H9 (cell line): ENCODE data around the gene URB1. TPM values are rescaled to one million over a fixed set of nuclear protein-coding genes. Genes with fewer than 3 reads are reported as not detected.
A peak's percentile ranks its signal among the peaks of the same experiment; 100 is the strongest.
"Not testable (repeated sequence)": the region's sequence is repeated elsewhere in the genome, so short reads cannot be mapped to it uniquely, and the experiment has no call there.

Experiments used
- DNase-seq: peaks from one replicate; pipeline ENCODE4 v3.0.0-alpha.2; 2017
- H2AFZ ChIP-seq: one replicate; pipeline ENCODE4 v1.6.1; 2013; ENCODE audit warnings: mild to moderate bottlenecking, low read length, control low read depth, moderate library complexity
- H2AK5ac ChIP-seq: 2 replicates; pipeline ENCODE4 v1.6.1; 2013; ENCODE audit warnings: low read length, control low read depth, mixed read lengths; ENCODE audit not compliant: insufficient read length
- H2BK120ac ChIP-seq: one replicate; pipeline ENCODE4 v1.6.1; 2013; ENCODE audit warnings: low read depth, mild to moderate bottlenecking, low read length, control low read depth, inconsistent platforms; ENCODE audit not compliant: poor library complexity, severe bottlenecking
- H2BK12ac ChIP-seq: 2 replicates; pipeline ENCODE4 v1.6.1; 2013; ENCODE audit warnings: low read length, control low read depth, mixed read lengths, low read depth; ENCODE audit not compliant: insufficient read length
- H2BK15ac ChIP-seq: 2 replicates; pipeline ENCODE4 v1.6.1; 2013; ENCODE audit warnings: low read depth, low read length, control low read depth
- H2BK20ac ChIP-seq: one replicate; pipeline ENCODE4 v1.6.1; 2013; ENCODE audit warnings: low read depth, mild to moderate bottlenecking, low read length, control low read depth, inconsistent platforms; ENCODE audit not compliant: poor library complexity, severe bottlenecking
- H2BK5ac ChIP-seq: 2 replicates; pipeline ENCODE4 v1.6.1; 2013; ENCODE audit warnings: low read length, control low read depth, mixed read lengths; ENCODE audit not compliant: insufficient read length
- H3K14ac ChIP-seq: 2 replicates; pipeline ENCODE4 v1.6.1; 2013; ENCODE audit warnings: low read length, control low read depth; ENCODE audit not compliant: insufficient read depth
- H3K18ac ChIP-seq: 2 replicates; pipeline ENCODE4 v1.6.1; 2013; ENCODE audit warnings: low read depth, mild to moderate bottlenecking, mixed read lengths, low read length, control low read depth; ENCODE audit not compliant: insufficient read length
- H3K23ac ChIP-seq: 2 replicates; pipeline ENCODE4 v1.6.1; 2013; ENCODE audit warnings: low read length, control low read depth, mixed read lengths, low read depth; ENCODE audit not compliant: insufficient read length
- H3K23me2 ChIP-seq: 2 replicates; pipeline ENCODE4 v1.6.1; 2013; ENCODE audit warnings: low read depth, mild to moderate bottlenecking, mixed read lengths, low read length, control low read depth; ENCODE audit not compliant: insufficient read length, poor library complexity, severe bottlenecking
- H3K27ac ChIP-seq: 2 replicates; pipeline ENCODE4 v1.5.1; 2013; ENCODE audit warnings: low read length, control low read depth, mixed read lengths, low read depth; ENCODE audit not compliant: insufficient read length
- H3K27me3 ChIP-seq: 2 replicates; pipeline ENCODE4 v1.6.1; 2013; ENCODE audit warnings: low read length, control low read depth, inconsistent platforms; ENCODE audit not compliant: insufficient read depth
- H3K4ac ChIP-seq: 2 replicates; pipeline ENCODE4 v1.6.1; 2013; ENCODE audit warnings: low read depth, mild to moderate bottlenecking, control low read depth, inconsistent platforms, low read length, moderate library complexity
- H3K4me1 ChIP-seq: 2 replicates; pipeline ENCODE4 v1.6.1; 2013; ENCODE audit warnings: low read length, control low read depth, inconsistent platforms; ENCODE audit not compliant: insufficient read depth
- H3K4me2 ChIP-seq: 2 replicates; pipeline ENCODE4 v1.6.1; 2013; ENCODE audit warnings: low read length, control low read depth, mixed read lengths; ENCODE audit not compliant: insufficient read length, insufficient read depth
- H3K56ac ChIP-seq: 2 replicates; pipeline ENCODE4 v1.6.1; 2013; ENCODE audit warnings: low read depth, mild to moderate bottlenecking, mixed read lengths, low read length, control low read depth; ENCODE audit not compliant: insufficient read length
- H3K79me1 ChIP-seq: 2 replicates; pipeline ENCODE4 v1.6.1; 2013; ENCODE audit warnings: low read depth, mild to moderate bottlenecking, moderate library complexity, low read length, control low read depth, inconsistent platforms; ENCODE audit not compliant: insufficient read depth, poor library complexity, severe bottlenecking
- H3K79me2 ChIP-seq: 2 replicates; pipeline ENCODE4 v1.6.1; 2013; ENCODE audit warnings: low read length, control low read depth, inconsistent platforms; ENCODE audit not compliant: insufficient read depth
- H3K9ac ChIP-seq: 2 replicates; pipeline ENCODE4 v1.6.1; 2013; ENCODE audit warnings: low read length, control low read depth, mixed read lengths; ENCODE audit not compliant: insufficient read length; ENCODE audit errors: extremely low read depth
- H3K9me3 ChIP-seq: one replicate; pipeline ENCODE4 v1.6.1; 2013; ENCODE audit warnings: low read depth, low read length, inconsistent platforms; ENCODE audit not compliant: control insufficient read depth
- H3T11ph ChIP-seq: one replicate; pipeline ENCODE4 v1.6.1; 2013; ENCODE audit warnings: mild to moderate bottlenecking, low read length, control low read depth, inconsistent platforms
- H4K20me1 ChIP-seq: one replicate; pipeline ENCODE4 v1.6.1; 2013; ENCODE audit not compliant: control insufficient read depth, insufficient read length, insufficient read depth
- H4K5ac ChIP-seq: 2 replicates; pipeline ENCODE4 v1.6.1; 2013; ENCODE audit warnings: low read depth, mild to moderate bottlenecking, mixed read lengths, low read length, control low read depth; ENCODE audit not compliant: insufficient read length
- H4K8ac ChIP-seq: replicated peaks from 2 replicates; pipeline ENCODE4 v1.6.1; 2013; ENCODE audit warnings: low read length, control low read depth, mixed read lengths, low read depth; ENCODE audit not compliant: insufficient read length
- H4K91ac ChIP-seq: 2 replicates; pipeline ENCODE4 v1.6.1; 2013; ENCODE audit warnings: low read depth, mild to moderate bottlenecking, moderate library complexity, mixed read lengths, low read length, control low read depth; ENCODE audit not compliant: insufficient read length
- H3K27ac Mint-ChIP-seq, 3 experiments: 2 replicates in 2 of 3; 3 replicates in 1 of 3; pipeline ENCODE4 v1.8.0; 2020 to 2021; ENCODE audit warnings: mixed read lengths in 3 of 3, mild to moderate bottlenecking in 1 of 3, moderate library complexity in 1 of 3
- H3K27me3 Mint-ChIP-seq: 2 replicates; pipeline ENCODE4 v1.8.0; 2021; ENCODE audit warnings: low read depth, mild to moderate bottlenecking, moderate library complexity, mixed read lengths
- H3K36me3 Mint-ChIP-seq, 3 experiments: 2 replicates in 2 of 3; 3 replicates in 1 of 3; pipeline ENCODE4 v1.8.0; 2020 to 2021; ENCODE audit warnings: low read depth in 3 of 3, mixed read lengths in 3 of 3; ENCODE audit not compliant: insufficient read depth in 1 of 3
- H3K4me1 Mint-ChIP-seq, 2 experiments: 2 replicates each; pipeline ENCODE4 v1.8.0; 2020; ENCODE audit warnings: mixed read lengths in 2 of 2
- H3K4me3 Mint-ChIP-seq, 2 experiments: 2 replicates in 1 of 2; 3 replicates in 1 of 2; pipeline ENCODE4 v1.8.0; 2020 to 2021; ENCODE audit warnings: mild to moderate bottlenecking in 2 of 2, mixed read lengths in 2 of 2, moderate library complexity in 1 of 2
- H3K9me3 Mint-ChIP-seq, 2 experiments: 2 replicates in 1 of 2; 3 replicates in 1 of 2; pipeline ENCODE4 v1.8.0; 2020; ENCODE audit warnings: mild to moderate bottlenecking in 2 of 2, mixed read lengths in 2 of 2, moderate library complexity in 1 of 2
- WGBS: extraction: QIAGEN DNeasy Blood & Tissue Kit; methylation state at CpG from one replicate; pipeline ENCODE4 v1.1.7; 2013; ENCODE audit warnings: missing lambda C conversion rate, low lambda C conversion rate, mixed read lengths; ENCODE audit not compliant: insufficient read length; ENCODE audit errors: extremely low coverage; 5-methylcytosine and 5-hydroxymethylcytosine counted together
- total RNA-seq: library from RNA; stranded (reverse); gene quantifications from 2 replicates; pipeline ENCODE4 v1.2.1, GENCODE V29; 2021
- TF ChIP-seq, protein P1 (sequence below): fragments of 200-600 bp; sonication (generic); conservative IDR thresholded peaks from 3 replicates; pipeline ENCODE4 v1.8.0; 2021; ENCODE audit warnings: antibody characterized with exemption, mild to moderate bottlenecking

The URB1 gene
- total RNA-seq, 1 experiment from 2014 or later = 23.5 TPM

DNA sequence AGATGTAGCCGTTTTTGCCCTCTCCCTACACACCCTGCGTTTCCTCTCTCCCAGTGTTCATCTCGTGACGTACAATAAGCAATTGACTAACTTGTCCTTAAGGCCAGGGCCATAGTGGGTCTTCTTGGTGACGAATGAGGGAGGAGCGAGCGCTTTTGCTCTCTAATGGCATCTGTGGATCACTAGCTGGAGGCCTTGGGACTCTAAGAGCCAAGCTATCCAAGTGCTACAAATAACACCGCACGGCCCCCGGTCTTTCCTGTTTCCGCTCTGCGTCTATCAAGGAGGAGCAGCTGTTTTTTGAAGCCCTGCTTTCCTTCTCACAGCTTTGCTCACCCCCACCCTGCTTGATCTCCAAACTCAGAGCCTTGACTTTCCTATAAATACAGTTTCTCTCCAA is 44.9 kb upstream of the URB1 start:
- Histone ChIP-seq H3K14ac (no peak overlapping the region), H3K4ac (no peak overlapping the region), H3K79me1 (no peaks in the 10 kb centered on the region), H2BK12ac (no peak overlapping the region), H2AK5ac (no peak overlapping the region), H3T11ph (no peak overlapping the region), H3K9ac (no peak overlapping the region), H3K27ac (no peak overlapping the region), H3K4me1 (no peaks in the 10 kb centered on the region), H3K9me3 (no peaks in the 10 kb centered on the region), H2BK20ac (no peak overlapping the region), H2AFZ (no peak overlapping the region), H4K91ac (no peak overlapping the region), H2BK5ac (no peak overlapping the region), H2BK15ac (no peak overlapping the region), H3K23ac (no peak overlapping the region), H4K8ac (no peak overlapping the region), H3K27me3 (no peaks in the 10 kb centered on the region), H2BK120ac (no peak overlapping the region), H3K18ac (no peak overlapping the region), H4K20me1 (no peaks in the 10 kb centered on the region), H3K56ac (peak overlapping the region; percentile 73), H3K23me2 (no peaks in the 10 kb centered on the region), H3K79me2 (no peaks in the 10 kb centered on the region), H4K5ac (no peak overlapping the region), H3K4me2 (no peak overlapping the region)
- Mint-ChIP-seq H3K27me3 (no peaks in the 10 kb centered on the region; the same call in 1 of the 2 replicates), H3K36me3 (no peaks in the 10 kb centered on the region), H3K27ac (no peak overlapping the region), H3K4me3 (no peak overlapping the region), H3K9me3 (no peaks in the 10 kb centered on the region; a peak in 1 of 5 replicates), H3K4me1 (peaks cover 9% of the 10 kb centered on the region in 2 experiments)
- no peak for DNase-seq
- TF ChIP-seq, protein P1, sequence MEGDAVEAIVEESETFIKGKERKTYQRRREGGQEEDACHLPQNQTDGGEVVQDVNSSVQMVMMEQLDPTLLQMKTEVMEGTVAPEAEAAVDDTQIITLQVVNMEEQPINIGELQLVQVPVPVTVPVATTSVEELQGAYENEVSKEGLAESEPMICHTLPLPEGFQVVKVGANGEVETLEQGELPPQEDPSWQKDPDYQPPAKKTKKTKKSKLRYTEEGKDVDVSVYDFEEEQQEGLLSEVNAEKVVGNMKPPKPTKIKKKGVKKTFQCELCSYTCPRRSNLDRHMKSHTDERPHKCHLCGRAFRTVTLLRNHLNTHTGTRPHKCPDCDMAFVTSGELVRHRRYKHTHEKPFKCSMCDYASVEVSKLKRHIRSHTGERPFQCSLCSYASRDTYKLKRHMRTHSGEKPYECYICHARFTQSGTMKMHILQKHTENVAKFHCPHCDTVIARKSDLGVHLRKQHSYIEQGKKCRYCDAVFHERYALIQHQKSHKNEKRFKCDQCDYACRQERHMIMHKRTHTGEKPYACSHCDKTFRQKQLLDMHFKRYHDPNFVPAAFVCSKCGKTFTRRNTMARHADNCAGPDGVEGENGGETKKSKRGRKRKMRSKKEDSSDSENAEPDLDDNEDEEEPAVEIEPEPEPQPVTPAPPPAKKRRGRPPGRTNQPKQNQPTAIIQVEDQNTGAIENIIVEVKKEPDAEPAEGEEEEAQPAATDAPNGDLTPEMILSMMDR = no peak
- no CpG with 5 or more reads among the region's 12 CpGs for WGBS

DNA sequence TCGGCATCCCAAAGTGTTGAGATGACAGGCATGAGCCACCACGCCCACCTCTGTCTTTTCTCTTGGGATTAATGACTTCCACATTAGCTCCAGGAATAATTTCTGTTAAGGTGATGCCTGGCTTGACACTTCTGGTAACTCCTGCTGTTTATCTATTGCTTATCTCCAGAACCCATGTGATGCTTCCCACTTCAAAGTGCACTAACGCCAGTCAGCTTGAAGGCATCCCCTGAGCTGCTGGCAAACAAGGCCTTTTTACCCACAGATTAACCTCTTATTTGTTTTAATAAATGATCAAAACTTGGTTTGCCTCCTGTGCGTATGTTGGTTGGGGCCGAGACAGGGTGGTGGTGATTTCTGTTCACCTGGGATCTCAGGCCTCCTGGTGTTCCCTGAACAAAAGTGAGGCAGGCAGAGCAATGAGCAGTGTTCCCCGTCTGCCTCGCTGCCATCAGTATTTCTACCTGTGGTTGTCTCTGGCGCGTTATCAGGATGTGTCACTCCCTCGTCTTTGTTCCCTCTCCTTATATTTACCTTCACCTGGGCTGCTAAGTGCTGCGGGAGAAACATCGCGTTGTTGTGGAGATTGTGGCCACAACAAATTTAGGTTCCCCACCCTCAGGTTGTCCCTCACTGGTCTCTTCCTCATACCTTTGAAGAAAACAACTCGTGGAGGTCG is 40.3 kb upstream of the URB1 start:
- not testable (repeated sequence) for H3K27ac ChIP-seq, H2BK20ac ChIP-seq, H2BK120ac ChIP-seq, H4K8ac ChIP-seq, H4K5ac ChIP-seq, H3K27me3 ChIP-seq, H4K91ac ChIP-seq, H3K23me2 ChIP-seq, H3K79me1 ChIP-seq, H3K56ac ChIP-seq, H3K4me3 Mint-ChIP-seq, H3K18ac ChIP-seq, H2BK12ac ChIP-seq, H3K4me2 ChIP-seq, H2AFZ ChIP-seq, H3K9me3 ChIP-seq, H3K27me3 Mint-ChIP-seq, DNase-seq, H3K14ac ChIP-seq, H3K4ac ChIP-seq, H3K23ac ChIP-seq, H4K20me1 ChIP-seq, H3K79me2 ChIP-seq, H2AK5ac ChIP-seq, H3K36me3 Mint-ChIP-seq, H3T11ph ChIP-seq, H2BK15ac ChIP-seq, H3K4me1 ChIP-seq, H3K9ac ChIP-seq, H2BK5ac ChIP-seq
- H3K27ac Mint-ChIP-seq = peak overlapping the region in 1 of 3 experiments; percentile 38; a peak in 1 of 7 replicates
- H3K4me1 Mint-ChIP-seq = peaks cover 11 to 16% of the 10 kb centered on the region in 2 experiments
- no CpG with 5 or more reads among the region's 15 CpGs for WGBS
- peaks cover 4 to 11% of the 10 kb centered on the region in 2 experiments for H3K9me3 Mint-ChIP-seq
